KOPT-K1 (cell line): ENCODE measurements around the gene DMRTB1.

Experiments
- H3K27ac ChIP-seq: fragments of 200-600 bp; sonication (generic); 2 replicates; pipeline ENCODE4 v1.5.1; 2016; ENCODE audit warnings: antibody characterized with exemption, mild to moderate bottlenecking, low read depth, low read length; ENCODE audit not compliant: poor library complexity, severe bottlenecking
- H3K36me3 ChIP-seq: fragments of 200-600 bp; sonication (generic); 2 replicates; pipeline ENCODE4 v1.5.1; 2017; ENCODE audit warnings: antibody characterized with exemption, mild to moderate bottlenecking, low read length, moderate library complexity; ENCODE audit not compliant: insufficient read depth
- H3K9me3 ChIP-seq: fragments of 200-600 bp; sonication (generic); 2 replicates; pipeline ENCODE4 v1.5.1; 2017; ENCODE audit warnings: antibody characterized with exemption, low read length, mild to moderate bottlenecking; ENCODE audit not compliant: insufficient read depth, poor library complexity, severe bottlenecking

Gene DMRTB1

DNA sequence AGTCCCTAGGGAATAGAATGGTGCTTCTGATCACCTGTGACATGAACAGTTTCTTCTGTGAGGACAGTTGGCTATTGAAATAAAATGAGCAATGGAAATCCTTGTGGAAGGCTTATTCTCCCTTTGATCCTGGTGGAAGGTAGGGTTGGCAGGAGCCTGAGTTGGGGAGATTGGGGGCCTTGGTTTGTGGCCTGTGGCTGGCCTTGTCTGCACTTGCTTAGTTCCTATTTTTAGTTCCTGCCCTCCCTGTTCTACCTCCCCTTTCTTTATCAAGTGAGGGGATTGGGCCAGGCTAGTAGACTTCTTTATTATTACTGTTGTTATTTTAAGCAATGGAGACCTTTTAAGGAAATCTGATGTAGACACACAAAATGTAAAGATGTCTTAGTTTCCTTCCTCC, 8.2 kb downstream of the DMRTB1 start:
- no peaks in the 10 kb centered on the region for H3K36me3 ChIP-seq
- no peak overlapping the region for H3K27ac ChIP-seq
- no peaks in the 10 kb centered on the region for H3K9me3 ChIP-seq

DNA sequence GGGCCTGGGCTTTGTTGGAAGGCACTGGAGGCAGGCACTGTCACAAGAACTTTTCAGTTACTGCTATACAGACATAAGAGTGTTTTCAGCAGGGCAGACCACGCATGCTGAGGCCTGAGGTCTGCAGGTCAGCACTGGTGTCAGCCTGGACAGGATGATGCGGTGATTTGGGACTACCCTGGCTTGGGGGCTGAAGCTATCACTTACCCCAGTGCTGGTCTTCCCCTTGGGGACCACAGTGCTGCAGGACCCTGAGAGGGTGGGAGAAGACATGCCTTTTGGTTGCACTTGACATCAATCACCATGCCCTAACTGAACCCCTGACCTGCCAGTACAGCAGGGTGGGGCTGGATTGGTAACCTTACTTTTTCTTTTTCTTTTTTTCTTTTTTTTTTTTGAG, 9.2 kb downstream of the DMRTB1 start:
- Histone ChIP-seq H3K9me3 (no peaks in the 10 kb centered on the region), H3K36me3 (no peaks in the 10 kb centered on the region)

DNA sequence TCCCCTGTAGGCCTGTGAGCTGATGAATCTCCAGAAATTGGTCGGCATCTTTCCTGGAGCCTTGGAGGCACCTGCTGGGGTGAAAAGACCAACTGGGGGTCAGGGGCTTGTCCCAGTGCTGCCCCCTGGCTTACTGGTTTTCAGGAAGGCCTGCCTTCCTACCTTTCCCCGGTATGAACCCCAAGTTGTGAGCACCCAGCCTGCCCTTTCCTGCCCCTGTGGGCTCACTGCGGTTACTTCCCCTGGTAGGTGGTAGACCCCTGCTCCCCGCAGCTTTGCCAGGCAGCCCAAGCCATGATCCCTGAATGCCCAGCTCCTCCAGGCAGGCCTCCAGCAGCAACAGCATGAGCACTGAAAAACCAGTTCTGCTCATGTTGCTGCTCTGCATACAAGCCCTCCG, 10.2 kb downstream of the DMRTB1 start:
- H3K9me3 ChIP-seq: no peaks in the 10 kb centered on the region
- no peak overlapping the region for H3K27ac ChIP-seq

More for the DNA sequence above, 9.2 kb downstream of the DMRTB1 start:
- no peak overlapping the region for H3K27ac ChIP-seq

DNA sequence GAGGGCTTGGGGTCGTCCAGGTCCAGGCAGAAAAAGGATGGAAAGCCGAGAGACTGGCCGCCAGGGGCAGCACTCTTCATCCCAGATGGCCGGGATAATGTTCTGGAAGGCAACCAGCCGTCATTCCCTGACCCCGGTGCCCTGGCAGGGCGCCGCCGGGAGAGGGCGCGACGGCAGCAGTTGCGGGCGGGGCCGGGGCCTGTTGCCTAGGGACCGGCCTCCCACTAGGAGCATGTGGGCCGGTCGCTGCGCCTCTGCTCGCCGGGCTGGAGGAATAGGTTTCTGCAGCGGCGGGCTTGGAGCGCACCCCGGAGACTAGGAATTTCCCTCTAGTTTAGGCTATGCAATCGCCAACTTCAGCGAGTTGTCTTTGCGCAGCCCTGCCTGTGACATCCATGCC, 11.0 kb downstream of the DMRTB1 start:
- Histone ChIP-seq H3K36me3 (no peaks in the 10 kb centered on the region), H3K9me3 (no peaks in the 10 kb centered on the region), H3K27ac (no peak overlapping the region)

More for the DNA sequence above, 10.2 kb downstream of the DMRTB1 start:
- no peaks in the 10 kb centered on the region for H3K36me3 ChIP-seq

DNA sequence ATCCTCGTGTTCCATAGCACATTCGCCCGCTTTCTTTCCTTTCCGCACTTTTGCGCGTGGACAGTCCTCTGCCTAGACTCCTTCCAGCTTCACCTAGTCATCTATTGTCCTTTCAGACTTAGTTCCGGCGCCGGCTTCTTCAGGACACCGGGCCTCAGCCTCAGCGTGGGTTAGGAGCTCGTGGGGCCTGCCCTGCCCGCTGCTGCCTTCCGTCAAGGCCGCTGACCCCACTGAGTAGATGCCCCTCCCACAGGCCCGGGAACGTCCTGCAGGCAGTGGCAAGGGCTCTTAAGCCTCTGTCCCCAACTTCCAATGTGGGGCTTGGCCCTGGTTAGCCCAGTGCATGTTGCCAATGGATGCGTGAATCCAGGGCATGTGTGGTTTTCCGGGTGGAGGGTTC, 11.4 kb downstream of the DMRTB1 start:
- H3K27ac ChIP-seq: no peak overlapping the region
- no peaks in the 10 kb centered on the region for H3K9me3 ChIP-seq
- H3K36me3 ChIP-seq: no peaks in the 10 kb centered on the region

DNA sequence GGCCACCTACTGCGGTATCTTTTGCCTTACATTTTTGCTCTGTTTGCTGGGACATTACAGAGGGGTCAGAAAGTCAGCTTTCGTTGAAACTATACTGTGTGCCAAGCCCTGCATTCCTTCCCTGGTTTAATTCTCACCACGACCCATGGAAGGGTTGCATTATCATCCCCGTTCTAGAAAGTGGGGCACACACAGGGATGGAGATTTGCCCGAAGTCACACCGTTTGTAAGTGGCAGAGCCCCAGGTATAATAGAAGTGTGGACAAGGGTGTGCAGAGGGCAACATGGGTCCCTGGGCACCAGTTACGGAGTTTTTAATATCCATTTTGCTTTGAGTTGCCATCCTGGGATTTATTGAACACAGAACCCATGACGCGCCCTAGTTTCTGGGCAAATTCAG, 11.8 kb downstream of the DMRTB1 start:
- Histone ChIP-seq H3K27ac (no peak overlapping the region), H3K9me3 (no peaks in the 10 kb centered on the region), H3K36me3 (no peaks in the 10 kb centered on the region)

DNA sequence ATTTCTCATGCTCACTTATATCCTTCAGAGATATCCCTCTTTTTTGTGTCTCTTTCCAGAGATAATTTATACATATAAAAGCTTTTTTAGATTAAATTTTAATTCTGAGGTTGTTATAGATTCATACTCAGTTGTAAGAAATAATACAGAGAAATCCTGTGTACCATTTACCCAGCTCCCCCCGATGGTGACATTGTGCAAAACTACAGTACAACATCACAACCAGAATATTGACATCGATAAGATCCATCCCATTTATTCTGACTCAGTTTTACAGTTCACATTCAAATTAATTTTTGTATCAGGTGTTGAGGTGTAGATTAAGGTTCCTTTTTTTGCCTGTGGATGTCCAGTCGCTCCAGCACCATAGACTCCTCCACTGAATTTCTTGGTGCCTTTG, 14.3 kb downstream of the DMRTB1 start:
- no peaks in the 10 kb centered on the region for H3K36me3 ChIP-seq
- H3K27ac ChIP-seq: no peak overlapping the region
- no peaks in the 10 kb centered on the region for H3K9me3 ChIP-seq

DNA sequence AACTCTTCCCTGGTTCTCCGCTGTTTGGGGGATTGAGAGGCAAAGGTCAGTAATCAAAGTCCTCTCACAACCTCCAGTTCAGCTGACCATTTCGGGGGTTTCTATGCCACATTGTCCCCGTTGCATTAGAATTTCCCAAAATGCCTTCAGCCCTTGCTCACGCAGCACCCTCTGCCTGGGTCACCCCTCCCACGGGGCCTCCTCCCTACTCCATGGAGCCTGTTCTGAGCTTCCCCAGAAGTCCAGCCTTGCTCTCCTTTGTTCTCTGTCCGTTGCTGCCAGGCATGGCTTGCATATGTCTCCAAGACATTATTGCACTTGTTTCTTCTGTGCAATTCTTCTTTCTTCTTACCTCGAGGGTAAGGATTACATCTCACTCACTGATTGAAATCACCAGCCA, 16.5 kb downstream of the DMRTB1 start:
- Histone ChIP-seq H3K27ac (no peak overlapping the region), H3K9me3 (no peaks in the 10 kb centered on the region), H3K36me3 (no peaks in the 10 kb centered on the region)

DNA sequence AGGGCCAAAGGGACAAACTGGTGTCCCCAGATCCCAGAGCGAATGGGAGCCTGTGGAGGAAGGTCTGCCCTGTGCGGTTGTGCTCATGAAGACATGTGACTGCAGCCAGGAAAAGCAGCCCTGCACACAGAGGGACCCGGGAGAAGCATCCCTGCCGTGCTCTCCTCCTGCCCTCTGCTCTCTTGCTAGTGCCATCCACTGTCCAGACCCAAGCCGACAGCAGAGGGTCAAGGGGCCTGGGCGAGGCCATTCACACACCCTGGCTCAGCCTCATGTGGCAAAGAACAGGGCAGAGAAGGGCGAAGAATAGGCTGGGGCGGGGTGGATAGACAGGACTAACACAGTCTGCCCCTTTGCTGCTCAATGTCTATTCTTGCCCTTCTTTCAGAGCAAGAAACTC, 17.4 kb downstream of the DMRTB1 start:
- Histone ChIP-seq H3K9me3 (no peaks in the 10 kb centered on the region), H3K27ac (no peak overlapping the region), H3K36me3 (no peaks in the 10 kb centered on the region)

DNA sequence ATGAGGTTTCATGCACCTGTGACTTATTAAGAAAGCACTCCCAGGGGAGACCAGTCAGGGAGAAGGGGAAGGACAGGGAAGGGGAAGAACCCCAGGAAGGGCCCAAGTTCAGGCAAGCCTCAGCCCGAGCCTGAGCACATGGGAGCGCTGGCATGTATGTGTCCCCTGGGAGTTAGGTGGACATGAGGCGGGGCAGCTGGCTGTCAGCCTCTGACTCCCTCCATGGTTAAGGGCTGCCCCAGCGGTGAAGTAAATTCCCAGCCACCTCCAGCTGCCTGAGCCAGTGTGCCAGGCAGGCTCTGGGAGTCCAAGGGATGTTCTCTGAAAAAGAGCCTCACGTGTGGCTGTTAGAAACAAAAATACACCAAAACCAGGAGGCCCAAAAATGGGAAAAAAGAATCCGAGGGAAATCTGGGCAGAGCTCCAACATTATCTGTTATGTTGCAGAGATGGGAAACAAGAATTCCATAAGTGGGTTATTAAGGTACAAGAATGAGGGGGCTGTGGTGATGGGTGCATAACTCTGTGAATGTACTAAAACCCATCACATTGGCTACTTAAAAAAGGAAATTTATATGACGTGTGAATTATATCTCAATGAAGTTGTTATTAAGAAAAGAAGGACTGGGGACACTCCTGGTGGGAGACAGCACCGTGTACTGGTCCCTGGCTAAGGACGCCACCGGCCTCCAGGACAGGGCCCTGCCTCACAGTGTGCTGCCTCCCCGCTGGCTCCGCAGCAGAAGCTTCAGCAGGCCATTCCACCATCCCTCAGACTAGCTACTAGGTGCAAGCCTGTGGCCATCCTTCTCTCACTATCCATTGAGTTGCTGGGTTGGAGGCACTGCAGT, 18.7 kb downstream of the DMRTB1 start:
- Histone ChIP-seq H3K27ac (no peak overlapping the region), H3K36me3 (no peaks in the 10 kb centered on the region), H3K9me3 (no peaks in the 10 kb centered on the region)

DNA sequence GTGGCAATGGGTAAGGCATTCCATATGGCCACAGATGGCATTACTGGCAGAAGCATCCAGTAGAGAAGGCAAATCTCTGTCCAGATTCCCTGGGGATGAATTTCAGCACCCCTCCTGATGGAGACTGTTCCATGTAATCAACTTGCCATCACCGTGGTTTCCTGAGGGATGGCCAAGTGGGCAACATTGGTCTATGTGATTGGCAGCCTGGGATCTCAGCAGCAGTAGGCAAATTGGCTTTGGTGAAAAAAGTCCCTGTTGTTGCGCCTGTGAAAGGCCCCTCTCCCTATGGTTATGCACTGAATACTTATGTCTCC, 19.3 kb downstream of the DMRTB1 start:
- Histone ChIP-seq H3K27ac (no peak overlapping the region), H3K36me3 (no peaks in the 10 kb centered on the region), H3K9me3 (no peaks in the 10 kb centered on the region)

DNA sequence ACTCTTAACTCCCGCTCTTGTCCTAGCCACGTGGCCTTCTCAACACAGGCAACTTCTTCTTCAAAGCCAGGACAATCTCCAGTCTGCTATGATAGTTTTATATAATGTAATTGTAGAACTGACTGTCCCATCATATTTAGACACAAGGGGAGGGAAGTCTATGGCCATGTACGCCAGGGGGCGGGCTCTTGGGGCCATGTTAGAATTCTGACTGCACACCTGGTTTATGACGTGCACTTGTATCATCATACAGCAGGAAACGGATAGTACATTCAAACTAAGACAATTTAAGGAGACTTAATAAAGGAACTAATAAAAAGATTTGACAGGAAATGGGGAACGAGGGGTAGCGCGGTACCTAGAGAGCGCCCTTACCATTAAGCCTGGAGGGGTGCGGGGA, 21.5 kb downstream of the DMRTB1 start:
- Histone ChIP-seq H3K9me3 (no peaks in the 10 kb centered on the region), H3K27ac (no peak overlapping the region)

DNA sequence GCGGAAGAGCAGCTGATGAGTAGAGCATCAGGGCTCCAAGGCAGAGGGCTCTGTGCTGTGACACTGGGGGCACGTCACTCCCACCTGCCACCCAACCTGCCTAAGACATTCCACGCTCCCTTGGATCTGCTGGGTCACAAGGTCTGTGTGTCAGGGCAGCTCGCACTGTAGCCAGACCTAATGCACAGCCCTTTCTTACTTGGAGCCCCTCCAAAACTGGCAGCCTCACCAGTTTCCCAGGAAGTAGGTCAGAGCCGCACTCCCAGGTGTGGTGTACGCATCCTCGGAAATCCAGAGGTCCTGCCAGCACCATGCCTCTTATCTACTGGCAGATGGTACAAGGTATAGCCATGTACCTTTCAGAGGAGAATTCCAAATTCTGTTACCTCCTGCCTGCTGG, 22.3 kb downstream of the DMRTB1 start:
- H3K27ac ChIP-seq: no peak overlapping the region
- no peaks in the 10 kb centered on the region for H3K9me3 ChIP-seq
- H3K36me3 ChIP-seq: no peaks in the 10 kb centered on the region

More for the DNA sequence above, 21.5 kb downstream of the DMRTB1 start:
- H3K36me3 ChIP-seq: no peaks in the 10 kb centered on the region

DNA sequence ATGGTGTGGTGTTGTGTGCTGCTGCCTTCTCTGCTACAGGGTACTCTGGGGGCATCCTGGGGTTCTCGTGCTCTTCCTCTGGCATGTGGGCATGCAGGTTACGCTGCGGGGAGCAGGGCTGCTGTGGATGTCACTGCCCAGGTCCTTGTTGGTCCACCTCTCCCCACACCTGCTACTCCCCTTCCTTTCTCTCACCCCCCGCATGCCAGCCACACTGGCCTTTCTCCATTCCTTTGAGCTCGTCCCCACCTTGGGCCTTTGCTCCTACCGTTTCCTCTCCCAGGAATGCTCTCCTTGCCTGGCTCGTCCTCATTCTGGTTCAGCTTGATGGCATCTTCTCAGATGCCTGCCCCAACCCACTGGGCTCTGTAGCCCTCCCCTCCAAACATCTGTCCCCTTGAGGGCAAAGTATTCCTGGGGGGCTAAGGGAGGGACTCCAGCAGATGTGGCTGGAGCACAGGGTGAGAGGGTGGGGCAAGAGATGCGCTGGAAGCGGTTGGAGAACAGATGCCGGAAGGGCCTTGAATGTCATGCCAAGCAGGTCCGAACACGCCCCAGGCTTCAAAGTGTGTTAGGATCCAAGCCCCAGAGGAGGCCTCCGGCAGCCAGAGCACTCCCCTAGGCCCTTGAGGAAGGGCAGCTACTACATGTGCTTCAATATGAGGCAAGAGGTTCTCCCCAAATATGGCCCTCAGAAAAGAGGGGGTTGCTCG, 23.4 kb downstream of the DMRTB1 start:
- Histone ChIP-seq H3K36me3 (no peaks in the 10 kb centered on the region), H3K27ac (no peak overlapping the region), H3K9me3 (no peaks in the 10 kb centered on the region)

DNA sequence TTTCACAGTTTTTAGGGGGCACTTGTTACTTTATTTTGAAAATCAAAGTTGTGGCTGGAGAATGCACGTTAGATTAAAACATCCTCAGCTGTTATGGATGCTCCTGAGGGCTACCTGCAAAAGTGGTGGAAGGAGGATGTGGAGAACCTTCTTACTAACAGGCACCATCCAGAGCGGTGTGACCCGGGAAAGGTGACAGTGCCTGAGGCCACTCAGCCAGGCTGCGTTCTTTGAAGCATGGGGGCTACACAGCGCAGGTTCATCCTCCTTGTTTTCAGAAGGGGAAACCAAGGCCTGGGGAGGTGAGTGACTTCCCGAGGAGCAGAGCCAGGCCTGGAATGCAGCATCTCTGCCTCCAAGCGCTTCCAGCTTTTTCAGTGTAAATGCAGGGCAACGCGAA, 24.0 kb downstream of the DMRTB1 start:
- Histone ChIP-seq H3K9me3 (no peaks in the 10 kb centered on the region), H3K27ac (no peak overlapping the region), H3K36me3 (no peaks in the 10 kb centered on the region)

DNA sequence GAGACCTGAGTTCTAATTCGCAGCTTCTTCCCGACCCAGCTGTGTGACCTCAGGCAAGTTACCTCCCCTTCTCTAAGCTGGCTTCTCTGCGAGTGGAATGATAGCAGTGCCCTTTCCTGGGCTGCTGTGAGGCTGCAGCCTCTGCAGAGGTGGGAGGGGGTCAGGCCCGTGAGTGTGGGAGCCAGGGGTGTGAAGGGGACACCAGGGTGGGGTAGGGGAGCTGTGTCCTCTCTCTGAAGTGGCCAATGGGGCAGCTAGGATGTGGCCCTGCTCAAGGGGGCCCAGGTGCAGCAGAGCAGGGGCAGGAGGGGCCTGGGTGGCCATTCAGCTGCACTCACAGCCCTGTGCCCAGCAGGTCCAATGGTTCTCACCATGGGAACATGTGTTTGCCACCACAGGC, 24.5 kb downstream of the DMRTB1 start:
- H3K27ac ChIP-seq: no peak overlapping the region
- no peaks in the 10 kb centered on the region for H3K9me3 ChIP-seq
- H3K36me3 ChIP-seq: no peaks in the 10 kb centered on the region
